ENCODE data around the gene CARMIL3.
A peak's percentile ranks its signal among the peaks of the same experiment; 100 is the strongest.

CARMIL3 gene

DNA sequence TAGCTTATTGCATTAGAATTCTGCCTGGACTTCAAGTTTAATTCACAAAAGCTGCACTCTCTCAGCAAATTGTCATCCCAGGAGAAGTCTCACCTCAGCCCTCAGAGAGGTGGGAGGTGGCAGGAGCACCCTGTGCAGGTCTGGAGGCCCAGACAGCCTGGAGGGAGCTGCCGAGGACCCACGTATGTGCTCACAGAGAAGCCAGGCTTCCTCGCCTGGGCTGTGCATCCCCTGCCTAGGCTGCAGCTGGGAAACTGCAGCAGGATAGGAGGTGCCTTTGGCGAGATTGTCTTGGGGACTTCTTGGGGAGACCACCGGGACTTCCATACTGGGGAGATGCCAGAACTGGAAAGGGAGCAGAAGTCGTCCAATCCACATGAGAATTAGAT is 28.3 kb downstream of the CARMIL3 start:
- no peak for DNase-seq

DNA sequence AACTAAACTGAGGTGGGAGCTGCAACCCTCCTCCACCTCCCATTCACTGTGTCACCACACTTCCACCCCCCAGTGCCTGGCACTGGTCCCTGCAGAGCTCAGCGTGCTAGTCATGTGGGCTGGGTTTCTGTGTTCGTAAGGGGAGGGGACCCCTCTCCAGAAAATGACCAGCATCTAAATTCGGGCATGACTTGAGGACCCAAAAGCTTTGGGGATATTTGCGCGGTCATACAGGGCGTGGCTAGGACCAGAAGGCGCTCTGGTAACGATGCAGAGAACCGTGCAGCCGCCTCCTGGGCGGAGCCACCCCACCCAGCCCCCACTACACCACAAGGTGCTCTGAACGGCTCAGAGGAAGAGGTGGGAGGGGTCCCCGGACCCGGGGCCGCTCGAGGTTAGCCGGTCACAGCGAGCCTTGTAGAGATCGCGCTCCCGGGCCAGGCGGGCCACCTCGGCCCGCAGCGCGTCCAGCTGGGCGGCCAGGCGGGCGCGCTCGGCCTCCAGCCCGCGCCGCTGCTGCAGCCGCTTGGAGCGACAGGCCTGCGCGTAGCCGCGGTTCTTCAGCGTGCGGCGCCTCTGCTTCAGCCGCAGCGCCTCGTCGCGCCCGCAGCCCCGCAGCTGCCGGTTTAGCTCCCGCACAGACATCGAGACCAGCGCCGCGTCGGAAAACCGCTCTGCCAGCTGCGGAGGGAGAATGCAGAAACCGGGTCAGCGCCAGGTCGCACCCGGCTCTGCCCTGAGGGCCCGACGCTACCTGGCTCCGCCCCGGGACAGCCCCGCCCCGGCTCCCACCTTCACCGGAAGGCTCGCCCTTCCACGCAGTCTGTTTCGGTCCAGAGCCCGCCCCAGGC is 29.3 kb downstream of the CARMIL3 start:
- peak; percentile 43 for DNase-seq

DNA sequence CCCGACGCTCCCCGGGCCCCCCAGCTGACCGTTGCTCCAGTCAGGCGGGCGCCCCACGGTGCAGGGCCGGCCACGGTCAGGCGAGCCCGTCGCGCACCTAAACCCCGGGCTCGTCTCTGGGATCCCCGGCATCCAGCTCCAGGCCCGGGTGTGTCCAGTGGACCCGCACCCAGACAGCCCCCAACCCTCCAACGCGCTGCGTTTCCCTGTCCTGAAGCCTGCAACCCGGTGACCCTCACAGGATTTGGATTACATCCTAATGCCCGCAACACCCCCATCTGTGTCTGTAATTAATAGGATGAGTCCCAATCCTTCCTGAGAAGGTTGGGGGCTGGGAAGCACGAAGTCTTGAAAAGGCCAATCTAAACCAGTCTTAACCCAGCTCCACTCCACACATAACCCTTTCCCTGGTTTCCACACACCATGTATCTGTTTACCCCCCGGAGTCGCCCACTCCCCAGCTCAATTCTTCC is 30.0 kb downstream of the CARMIL3 start:
- no peak for DNase-seq

DNA sequence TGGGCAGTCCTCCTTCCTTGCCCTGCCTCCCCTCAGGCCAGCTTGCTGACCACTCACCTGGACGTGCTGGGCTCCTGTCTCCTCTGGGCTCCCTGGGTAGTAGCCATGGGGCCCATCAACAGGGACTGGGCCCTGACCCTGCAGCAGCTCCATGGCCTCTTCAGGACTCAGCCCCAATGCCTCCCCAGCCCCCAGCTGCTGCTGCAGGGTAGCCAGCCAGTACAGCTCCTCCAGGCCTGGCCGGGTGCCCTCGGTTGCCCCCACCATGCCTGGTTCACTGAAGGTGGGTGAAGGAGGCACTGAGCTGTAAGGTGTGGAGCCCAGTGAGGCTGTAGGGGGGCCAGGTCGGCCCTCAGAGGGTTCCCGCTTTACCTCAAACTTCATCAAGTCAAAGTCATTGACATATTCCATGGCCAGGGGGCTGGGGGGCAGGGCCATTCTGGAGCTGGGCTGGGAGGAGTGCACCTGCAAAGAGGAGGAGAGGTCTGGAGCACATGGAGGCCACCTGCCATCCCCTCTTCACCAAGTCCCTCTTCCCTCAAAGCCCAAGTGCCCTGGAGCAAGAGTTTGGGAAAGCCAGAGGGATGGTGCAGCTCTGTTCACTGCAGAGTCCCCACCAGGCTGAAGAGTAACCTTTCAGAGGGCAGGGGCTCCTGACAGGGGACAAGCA is 30.7 kb downstream of the CARMIL3 start:
- no peak for DNase-seq

DNA sequence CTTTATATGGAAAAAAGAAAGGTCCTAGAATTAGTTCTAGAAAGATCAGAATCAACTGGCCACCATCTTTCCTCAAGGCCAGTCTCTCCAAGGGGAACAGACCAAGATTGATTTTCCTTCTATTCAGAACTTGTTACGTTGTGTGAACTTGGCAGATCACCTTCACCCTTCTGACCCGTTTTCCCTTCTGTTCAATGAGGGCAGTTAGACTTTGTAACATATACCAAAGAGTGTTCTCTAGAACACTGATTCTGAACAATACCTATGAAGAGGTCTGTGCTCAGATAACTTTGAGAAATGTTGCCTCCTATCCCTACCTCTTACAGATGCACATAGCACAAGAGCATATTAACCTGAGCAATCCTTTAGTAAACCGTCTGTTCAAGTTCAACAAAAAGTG is 31.7 kb downstream of the CARMIL3 start:
- DNase-seq = no peak

DNA sequence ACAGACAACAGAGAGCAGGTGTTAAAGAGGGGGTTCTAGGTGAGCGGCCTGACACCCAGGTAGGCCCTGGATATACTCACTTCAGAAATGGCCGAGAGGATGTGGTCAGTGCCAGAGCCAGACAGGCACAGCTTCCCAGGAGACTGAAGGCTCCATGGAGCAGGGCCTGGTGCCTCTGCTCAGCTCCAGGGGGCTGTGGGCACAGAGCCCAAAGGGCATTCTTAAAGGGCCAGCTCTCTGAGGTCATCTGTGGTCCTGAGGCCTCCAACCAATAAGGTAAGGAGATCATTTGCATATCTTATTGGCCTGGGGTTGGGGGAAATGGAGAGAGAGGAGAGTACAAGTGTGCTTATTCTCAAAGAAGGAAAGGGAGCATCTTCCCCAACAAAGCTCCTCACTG is 32.6 kb downstream of the CARMIL3 start:
- no peak for DNase-seq

DNA sequence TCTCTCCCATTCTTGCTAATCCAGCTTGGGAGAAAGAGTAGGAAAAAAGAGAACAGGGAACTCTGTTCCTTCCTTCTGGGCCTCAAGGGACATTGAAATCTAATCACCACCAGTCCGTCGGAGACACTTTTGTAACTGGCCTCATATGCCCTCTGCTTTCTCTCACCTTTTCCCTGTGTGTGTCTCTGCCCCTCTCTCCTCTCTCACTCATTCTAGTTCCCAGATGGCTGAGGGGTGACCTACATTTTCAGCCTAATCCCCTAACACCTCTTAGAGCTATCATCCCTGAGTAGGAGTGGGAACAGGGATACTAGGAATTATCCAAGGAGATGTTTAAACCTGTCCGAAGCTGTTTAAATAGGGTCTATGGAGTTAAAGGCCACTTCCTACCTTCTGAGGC is 33.4 kb downstream of the CARMIL3 start:
- DNase-seq = no peak

DNA sequence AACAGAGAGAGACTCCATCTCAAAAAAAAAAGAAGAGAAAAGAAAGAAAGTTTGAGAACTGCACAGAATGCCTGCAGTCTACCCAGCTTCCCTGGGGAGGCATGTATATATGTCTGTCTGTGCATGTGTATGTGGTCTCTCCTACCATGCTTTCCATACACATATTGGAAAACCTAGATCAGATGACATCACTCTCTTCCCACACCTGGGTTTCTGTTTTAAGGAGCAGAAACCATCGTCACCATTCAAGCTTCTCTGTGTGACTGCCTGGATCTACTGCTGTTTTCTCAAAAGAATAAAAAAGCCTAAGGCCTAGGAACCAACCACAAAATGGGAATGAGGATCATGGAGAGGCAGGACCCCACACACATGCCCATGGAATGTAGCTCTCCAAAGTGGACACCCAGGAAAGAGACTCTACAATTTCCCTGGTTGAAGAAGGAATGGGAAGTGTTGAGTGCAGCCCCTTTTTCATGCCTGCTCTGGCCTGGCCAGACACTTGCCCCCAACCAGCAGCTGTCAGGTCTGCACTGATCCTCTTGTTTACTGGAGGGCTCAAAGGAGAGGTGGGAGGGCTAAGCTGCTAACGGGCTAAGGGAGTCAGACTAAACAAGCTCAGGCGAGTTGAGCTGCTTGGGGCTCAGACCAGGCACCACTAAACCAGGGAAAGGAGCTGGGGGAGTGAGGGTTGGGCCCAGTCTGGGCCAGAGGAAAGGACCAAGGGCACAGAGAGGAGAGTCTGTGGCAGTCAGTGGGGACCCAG is 34.6 kb downstream of the CARMIL3 start:
- no peak for DNase-seq

DNA sequence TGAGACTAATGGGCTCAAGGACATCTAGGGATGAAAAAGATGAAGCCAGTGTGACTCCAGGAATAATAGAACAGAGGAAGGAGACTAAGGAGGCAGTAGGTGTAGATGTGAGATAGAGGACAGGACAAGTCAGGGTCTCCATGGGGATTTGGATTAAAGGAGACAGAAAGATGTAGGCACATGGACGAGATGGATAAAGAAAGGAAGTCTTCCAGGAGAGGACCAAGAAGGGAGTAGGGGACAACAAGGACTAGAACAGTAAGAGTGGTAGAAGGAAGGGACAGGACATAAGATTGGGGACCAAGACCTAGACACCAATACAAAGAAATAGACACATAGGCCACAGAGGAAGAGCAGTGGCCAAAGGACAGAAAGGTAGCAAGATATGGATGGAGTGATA is 35.2 kb downstream of the CARMIL3 start:
- DNase-seq = no peak

DNA sequence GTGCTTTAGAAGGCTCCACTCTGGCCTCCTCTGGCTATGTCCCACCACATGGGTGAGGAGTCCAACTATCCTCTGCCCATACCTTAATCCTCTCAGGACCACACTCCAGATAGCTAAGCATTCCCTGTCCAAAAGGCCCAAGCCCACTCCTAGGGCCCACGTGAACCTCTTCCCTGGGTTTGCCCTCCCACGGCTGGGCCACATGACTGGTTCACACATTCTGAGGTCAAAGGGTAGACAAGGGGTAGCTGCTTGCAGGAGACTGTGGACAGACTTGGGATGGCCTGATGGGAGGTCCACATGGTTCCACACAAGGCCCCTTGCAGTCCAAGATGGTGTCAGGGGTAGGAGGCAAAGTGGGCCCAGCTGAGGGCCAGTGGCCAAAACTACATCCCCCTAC is 36.3 kb downstream of the CARMIL3 start:
- no peak for DNase-seq

DNA sequence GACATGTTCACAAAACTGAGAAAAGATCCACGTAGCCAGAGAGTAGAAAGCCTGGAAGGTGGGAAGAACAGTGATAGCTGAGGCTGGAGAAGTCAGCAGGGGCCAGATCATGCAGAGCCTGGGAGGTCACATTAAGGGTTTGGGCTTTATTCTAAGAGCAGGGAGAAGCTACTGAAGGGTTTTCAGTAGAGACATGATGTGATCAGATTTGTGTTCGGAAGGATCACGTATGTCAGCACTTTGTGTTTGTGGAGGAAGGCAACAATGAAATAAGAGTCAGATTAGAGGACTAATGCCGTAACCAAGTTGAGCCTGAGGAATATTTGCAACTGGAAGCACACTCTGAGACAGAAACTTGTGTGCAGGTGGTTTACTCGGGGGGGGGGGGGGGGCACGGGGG is 38.1 kb downstream of the CARMIL3 start:
- no peak for DNase-seq

DNA sequence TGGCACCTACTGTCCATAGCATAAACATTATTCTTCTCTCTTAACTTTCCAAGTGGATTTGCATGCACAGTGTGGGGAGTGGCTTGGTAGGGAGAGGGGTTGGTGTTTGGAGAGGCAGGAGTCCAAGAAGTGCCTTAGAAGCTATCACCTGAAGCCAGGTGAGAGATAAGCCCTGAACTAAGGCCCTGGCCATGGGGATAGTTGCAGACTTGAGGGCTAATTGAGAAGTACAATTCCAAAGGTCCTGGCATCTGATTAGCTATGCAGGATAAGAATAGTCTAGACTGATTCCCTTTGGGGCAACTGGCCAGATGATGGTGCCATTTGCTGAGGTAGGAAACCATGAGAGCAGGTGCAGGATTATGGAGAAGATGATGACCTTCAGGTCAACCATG is 40.3 kb downstream of the CARMIL3 start:
- DNase-seq = no peak

DNA sequence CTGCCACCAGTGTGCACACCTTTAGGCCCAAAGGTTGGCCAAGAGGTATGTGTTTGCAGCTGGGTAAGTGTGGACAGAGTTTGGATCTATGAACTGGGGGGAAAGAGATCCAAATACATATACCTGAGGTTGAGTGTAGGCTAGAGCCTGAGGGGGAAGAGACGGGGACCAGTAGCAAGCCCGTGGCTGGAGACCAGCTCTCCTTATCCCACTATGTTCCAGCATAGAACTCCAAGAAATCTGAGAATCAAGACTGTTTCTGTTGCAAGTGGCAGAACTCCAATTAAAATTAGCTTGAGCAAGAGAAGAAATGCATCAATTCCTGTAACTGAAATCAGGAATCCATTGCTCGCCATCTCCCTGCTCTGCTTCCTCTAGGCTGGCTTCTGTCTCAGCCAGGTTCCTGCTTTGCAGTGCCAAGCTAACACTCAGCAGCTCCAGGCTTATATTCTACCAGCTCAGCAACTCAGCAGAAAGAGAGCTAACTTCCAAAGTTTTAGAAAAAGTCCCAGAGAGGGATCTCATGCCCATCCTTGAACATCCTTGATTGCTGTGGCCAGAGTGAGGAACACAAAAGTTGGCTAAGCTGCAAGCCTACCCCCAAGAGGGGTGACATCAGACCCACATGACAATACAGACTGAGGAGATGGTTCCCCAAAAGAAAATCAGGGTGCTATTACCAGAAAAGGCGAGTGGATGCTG is 40.8 kb downstream of the CARMIL3 start:
- DNase-seq = no peak

DNA sequence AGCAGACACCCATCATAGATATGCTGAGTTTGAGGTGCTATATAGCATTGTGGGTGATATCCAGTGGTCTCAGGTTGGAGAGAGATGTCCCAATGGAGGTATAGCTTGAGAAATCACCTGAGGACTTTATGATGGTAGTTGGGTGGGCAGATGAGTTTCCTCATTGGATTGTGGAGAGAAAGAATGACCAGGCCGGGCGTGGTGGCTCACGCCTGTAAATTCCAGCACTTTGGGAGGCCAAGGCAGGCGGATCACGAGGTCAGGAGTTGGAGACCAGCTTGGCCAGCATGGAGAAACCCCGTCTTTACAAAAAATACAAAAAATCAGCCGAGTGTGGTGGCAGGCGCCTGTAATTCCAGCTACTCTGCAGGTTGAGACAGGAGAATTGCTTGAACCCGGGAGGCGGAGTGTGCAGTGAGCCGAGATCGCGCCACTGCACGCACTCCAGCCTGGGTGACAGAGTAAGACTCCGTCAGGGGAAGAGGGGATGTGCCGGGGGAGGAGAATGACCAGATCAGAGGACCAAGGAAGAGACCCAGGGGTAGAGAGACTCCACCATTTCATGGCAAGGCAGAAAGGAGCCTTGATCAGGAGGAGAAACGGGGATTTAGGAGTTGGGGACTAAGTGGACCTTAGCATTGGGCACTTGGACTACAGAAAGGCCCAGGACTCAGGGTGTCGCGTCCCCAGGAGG is 41.5 kb downstream of the CARMIL3 start:
- no peak for DNase-seq

DNA sequence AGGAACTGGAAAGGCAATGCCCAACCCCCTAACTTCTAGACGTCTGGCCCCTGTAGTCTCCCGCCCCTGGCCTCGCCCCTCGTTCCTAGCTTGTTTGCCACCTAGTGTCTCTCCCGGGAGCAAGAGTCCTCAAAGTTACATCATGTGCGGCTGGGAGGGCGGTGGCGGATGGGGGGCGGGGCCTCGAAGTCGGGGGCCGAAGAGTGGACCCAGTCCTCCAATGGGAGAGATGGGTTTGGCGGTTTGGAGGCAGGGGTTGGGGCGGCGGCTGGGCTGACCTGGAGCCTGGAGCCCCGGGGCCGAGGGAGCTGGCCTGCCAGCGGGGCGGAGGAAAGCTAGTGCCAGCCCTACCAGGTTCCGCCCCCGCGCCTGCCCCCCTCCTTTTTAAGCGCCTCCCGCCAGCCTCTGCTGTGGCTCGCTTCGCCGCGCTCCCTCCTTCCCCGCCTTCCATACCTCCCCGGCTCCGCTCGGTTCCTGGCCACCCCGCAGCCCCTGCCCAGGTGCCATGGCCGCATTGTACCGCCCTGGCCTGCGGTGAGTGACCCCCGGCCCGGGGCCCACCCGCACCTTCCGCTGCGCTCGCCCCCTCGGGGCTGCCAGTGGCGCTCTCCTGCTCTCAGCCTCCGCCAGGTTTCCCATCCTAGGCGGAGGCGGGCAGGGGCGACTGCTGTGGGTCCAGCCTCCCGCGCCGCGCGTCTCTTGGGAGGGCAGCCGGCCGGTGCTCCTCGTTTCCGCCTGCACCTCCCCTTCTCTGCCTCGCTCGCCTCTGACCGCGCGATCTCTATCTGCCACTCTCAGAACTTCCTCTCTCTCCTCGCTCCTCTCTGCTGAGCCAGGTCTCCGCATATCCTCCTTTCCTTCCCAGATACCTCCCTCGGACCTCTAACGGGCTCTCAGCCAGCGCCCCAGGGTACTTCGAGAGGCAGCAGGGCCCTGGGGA is 42.4 kb downstream of the CARMIL3 start, which contains the start of gene PCK2:
Gene PCK2, plus strand, starts transcription at position 411 of the 940 bp plus-strand sequence. Its CDS starts 95 bp downstream, at position 506.
- DNase-seq = peak; percentile 96

DNA sequence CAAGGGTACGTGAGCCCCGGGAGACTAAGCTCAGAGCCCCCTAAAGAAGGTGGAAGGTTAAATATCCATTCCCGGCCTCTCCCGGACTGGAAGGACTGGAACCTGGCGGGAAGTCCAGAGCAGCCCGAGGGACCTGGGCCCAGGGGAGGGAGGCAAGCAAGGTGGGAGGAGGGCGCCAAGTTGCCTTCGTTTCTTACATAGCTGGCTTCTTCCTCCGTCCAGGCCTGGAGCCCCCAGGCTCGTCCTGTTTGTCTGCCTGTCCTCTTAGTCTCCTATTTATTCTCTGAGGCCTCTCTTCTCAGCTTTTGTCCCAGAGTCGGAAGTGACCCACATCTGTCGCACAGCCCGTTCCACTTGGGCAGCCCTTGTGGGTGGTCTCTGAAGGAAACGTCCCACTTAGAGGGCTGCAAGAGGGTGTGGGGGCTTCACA is 43.0 kb downstream of the CARMIL3 start:
- no peak for DNase-seq

DNA sequence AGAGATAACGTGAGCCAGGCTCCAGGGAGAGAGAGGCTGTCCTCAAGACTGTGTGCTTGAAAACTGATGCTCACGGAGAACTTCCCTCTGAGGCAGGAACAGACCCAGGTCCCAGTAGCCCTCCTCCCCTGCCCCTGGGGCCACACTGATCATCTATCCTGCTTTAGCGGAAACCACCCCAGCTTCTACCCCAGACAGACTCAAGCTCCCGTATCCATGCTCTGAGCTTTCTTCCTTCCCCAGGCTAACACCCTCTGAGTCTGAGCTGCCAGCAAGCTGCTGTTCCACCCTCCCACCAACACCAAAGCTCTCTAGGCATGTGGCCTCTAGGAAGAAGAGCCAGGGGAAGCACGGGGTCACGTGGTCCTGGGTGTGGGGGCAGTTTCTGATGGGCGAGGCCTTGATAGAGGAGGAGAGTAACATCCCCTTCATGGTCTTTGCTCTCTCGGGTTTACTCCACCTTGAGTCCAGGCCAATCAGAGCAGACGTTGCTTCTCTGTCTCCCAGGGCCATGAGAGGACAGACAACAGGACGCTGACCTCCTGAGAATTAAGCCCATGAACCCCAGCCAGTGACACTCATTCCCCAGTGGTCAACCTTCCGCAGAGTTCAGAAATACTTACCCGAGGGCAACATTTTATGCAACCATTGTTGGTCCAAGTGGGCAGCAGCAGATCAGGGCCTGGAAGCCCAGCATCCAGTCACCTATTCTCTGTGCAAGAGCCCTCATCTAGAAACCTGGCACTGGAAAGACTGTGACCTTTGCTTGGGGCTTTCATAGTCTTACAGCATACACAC is 43.7 kb downstream of the CARMIL3 start:
- DNase-seq = peak; percentile 98

DNA sequence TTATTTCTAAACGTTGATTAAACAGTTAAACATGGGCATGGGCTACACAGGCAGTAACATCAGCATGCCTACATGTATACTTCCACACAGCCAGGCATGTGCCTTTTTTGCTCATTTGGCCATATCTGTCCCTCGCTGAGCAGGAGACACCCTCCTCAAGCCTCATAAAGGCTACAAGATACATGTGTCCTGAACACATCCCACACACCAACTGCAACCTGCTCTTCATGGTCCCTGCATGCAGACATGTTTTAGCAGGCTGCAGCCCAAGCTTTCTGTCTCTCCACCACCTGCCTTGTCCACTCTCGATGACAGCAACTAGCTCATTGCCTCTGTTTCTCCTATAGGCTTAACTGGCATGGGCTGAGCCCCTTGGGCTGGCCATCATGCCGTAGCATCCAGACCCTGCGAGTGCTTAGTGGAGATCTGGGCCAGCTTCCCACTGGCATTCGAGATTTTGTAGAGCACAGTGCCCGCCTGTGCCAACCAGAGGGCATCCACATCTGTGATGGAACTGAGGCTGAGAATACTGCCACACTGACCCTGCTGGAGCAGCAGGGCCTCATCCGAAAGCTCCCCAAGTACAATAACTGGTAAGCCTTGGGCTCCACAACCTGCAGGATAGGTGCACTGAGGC is 44.9 kb downstream of the CARMIL3 start:
- no peak for DNase-seq

DNA sequence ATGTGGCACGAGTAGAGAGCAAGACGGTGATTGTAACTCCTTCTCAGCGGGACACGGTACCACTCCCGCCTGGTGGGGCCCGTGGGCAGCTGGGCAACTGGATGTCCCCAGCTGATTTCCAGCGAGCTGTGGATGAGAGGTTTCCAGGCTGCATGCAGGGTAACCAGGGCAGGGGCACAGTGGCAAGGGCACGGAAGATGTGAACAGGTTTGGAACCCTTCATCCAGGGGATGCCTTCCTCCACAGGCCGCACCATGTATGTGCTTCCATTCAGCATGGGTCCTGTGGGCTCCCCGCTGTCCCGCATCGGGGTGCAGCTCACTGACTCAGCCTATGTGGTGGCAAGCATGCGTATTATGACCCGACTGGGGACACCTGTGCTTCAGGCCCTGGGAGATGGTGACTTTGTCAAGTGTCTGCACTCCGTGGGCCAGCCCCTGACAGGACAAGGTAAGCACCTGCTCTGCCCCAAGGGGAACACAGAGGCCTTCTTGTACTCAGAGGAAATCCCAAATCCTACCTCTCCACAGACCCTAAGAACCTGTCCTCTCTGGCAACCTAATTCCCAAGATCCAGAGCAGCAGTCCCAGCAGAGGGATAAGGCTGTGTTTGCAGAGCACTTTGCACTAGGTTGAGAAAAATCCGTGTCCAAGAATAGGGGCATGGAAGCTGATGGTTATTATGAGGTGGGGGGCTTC is 46.6 kb downstream of the CARMIL3 start:
- no peak for DNase-seq
